AG04449 (cell line): ENCODE measurements around the gene PTX4.

Experiments
- CTCF ChIA-PET: fragments of 350-600 bp; formaldehyde crosslinking; extraction: SDS; loops from one replicate; lab custom pipeline; 2021; ENCODE audit warnings: antibody characterized with exemption; lab: Yijun Ruan, JAX
- POLR2A ChIA-PET: fragments of 400-600, 350-600 bp; formaldehyde crosslinking; extraction: SDS; loops from one replicate; lab custom pipeline; 2020; ENCODE audit warnings: antibody characterized with exemption, inconsistent platforms; lab: Yijun Ruan, JAX
- DNase-seq: peaks from one replicate; pipeline ENCODE4 v3.0.0-alpha.2; 2010; ENCODE audit warnings: low read depth, low spot score
- H3K4me3 ChIP-seq: 2 replicates; pipeline ENCODE4 v1.5.1; 2011; ENCODE audit warnings: low read depth, mild to moderate bottlenecking, control low read depth, low read length
- CTCF ChIP-seq: IDR thresholded peaks from one replicate; pipeline ENCODE4 v1.5.1; 2011; ENCODE audit warnings: mild to moderate bottlenecking, moderate library complexity, low read length, control low read depth, inconsistent platforms; ENCODE audit not compliant: insufficient read depth; ENCODE audit errors: missing control alignments

PTX4 gene

DNA sequence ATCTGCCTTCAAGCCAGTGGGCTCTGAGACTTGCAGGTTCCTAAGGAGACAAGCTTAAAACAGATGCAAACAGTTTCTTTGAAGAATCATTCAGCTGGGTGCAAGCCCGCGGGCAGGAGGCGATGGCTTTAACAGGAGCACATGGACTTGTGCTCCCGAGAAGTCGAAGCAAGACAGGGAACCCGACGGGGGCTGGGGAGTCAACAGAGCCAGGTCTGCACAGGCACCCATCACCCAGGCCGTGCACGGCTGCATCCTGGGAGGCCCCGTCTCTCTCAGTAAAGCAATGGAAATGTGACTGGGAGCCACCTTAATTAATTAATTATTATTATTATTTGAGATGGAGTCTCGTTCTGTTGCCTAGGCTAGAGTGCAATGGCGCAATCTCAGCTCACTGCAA lies 333 bp upstream of the PTX4 start:
- no peak overlapping the region for H3K4me3 ChIP-seq
- ChIA-PET CTCF (no interaction called here), POLR2A (no interaction called here)
- no peak for DNase-seq
- TF ChIP-seq CTCF, result no peak

GRCh38 chr16:1488054-1488601 lies 616 bp downstream of the PTX4 start:
- DNase-seq, result no peak
- CTCF ChIA-PET, result no interaction called here
- no peak overlapping the region for H3K4me3 ChIP-seq
- POLR2A ChIA-PET, result no interaction called here
- TF ChIP-seq CTCF, result no peak

- H3K4me3 ChIP-seq, result no peak overlapping the region
- DNase-seq, result no peak
- no peak for TF ChIP-seq CTCF
- CTCF ChIA-PET, result no interaction called here
- POLR2A ChIA-PET, result no interaction called here
Measured at GRCh38 chr16:1487395-1488053, 1.2 kb downstream of the PTX4 start.

DNA sequence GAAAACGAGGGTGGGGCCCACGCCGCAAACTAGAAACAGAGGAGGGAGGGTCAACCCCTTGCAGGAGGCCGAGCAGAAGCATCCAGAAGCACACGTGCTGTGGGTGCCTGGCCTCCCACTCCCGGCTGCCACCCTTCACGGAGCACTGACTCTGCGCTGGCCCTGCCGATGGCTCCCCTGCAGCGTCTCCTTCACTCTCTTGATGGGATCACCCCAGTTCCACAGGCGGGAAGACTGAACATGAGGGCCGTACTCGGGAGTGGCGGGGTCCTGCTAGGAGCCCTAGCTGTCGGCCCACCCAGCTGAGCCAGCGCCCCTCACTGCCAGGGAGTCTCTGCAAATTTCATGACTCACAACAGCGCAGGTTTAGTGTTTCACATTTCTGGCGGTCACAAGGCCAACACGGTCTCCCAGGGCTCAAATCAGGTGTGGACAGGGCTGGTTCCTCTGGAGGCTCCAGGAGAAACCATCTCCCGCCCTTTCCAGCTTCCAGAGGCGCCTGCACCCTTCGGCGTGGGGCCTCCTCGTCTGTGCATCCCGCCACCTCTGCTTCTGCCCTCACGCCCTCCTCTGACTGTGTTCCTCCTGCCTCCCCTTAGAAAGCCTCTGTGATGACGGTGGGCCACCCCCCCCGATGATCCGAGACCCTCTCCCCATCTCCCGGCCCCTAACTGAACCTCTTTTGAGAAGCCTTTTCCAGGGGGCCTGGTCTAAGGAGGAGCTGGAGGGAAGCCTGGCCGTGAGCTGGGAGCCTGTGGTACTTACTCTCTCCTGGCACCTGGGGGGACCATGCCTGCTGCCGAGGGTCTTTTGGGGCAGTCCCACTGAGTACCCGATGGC lies 2.0 kb downstream of the PTX4 start:
- ChIA-PET POLR2A (no interaction called here), CTCF (no interaction called here)

DNA sequence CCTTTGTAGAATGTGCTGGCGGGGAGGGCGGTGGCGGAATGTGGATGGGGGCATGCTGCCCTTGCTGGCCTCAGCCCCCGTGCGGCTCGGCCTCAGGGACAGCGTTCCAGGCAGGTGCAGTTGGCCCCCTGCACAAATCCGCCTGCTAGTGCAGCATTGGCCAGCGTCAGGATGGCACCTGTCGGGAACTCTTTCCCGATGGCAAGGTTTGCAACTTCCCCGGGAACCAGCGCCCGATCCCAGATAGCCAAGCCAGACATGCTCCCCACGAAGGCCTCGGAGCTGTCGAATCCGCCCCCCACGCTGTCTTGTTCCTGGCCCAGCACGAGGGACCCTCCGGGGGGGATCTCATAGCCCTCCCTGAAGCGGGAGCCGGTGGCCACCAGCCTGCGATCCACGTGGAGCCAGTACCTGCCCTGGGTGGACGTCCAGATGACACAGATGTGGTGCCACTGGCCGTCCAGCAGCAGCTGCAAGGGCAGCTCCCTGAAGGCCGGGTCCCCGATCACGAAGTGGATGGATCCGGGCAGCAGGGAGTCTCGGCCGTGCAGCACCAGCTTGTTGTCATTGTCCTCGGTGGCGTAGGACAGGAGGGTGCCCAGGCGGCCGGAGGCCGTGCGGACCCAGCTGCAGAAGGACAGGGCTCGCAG lies 2.8 kb downstream of the PTX4 start:
- ChIA-PET POLR2A (no interaction called here), CTCF (no interaction called here)
- no peak for DNase-seq
- no peak overlapping the region for H3K4me3 ChIP-seq
- TF ChIP-seq CTCF, result no peak

More for the DNA sequence above, 2.0 kb downstream of the PTX4 start:
- H3K4me3 ChIP-seq, result no peak overlapping the region
- no peak for DNase-seq
- TF ChIP-seq CTCF, result no peak
